NCI-H524 (cell line): ENCODE results near the gene DPP10.

ENCODE experiments used
- DNase-seq, 2 experiments: peaks; one replicate each; lab custom pipeline; 2025; lab: John Stamatoyannopoulos, UW

The DPP10 gene

GRCh38 chr2:114609203-114609602, 166.8 kb downstream of the DPP10 start:
- DNase-seq: no peak

DNA sequence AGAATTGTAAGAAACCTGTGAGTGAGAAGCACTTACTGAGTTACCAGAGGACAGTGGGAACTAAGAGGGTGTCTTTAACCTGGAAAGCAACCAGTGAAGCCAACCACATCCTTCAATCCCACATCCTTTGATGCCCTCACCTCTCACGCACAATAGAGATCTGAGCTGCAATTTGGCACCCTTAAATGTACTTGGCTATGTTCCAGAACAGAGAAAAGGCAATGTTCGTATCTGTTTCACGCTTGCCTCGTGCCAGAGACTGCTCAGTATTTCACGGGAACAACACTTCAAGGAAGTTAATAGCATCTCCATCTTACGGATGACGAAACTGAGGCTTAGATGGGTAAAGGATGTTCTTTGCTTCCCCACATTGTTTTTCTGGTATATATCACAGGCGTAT, 167.4 kb downstream of the DPP10 start:
- DNase-seq: no peak

- DNase-seq: peak in 1 of 2 experiments; percentile 32
Measured at GRCh38 chr2:114610677-114611076, 168.2 kb downstream of the DPP10 start.

DNA sequence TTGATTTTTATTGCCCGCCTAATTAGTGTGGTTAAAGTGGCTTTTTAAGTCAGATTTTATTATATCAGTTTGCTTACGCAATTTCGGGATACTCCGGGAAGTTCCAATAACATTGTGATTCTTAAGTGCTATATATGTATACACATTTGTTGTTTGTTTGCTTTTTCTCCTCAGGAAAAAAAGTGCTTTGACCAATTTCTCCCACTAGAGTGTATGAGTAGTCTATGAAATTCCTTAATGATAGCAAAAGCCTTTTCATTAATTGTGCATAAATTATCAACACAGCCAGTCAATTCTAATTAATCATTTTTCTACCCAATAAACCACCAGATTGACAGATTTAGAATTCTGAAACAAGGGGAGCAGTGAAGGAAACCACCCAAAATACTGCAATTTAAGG, 172.2 kb downstream of the DPP10 start:
- no peak for DNase-seq

- DNase-seq: no peak
Measured at GRCh38 chr2:114628481-114628880, 186.0 kb downstream of the DPP10 start.

GRCh38 chr2:114631146-114631545, 188.7 kb downstream of the DPP10 start:
- DNase-seq: no peak

DNA sequence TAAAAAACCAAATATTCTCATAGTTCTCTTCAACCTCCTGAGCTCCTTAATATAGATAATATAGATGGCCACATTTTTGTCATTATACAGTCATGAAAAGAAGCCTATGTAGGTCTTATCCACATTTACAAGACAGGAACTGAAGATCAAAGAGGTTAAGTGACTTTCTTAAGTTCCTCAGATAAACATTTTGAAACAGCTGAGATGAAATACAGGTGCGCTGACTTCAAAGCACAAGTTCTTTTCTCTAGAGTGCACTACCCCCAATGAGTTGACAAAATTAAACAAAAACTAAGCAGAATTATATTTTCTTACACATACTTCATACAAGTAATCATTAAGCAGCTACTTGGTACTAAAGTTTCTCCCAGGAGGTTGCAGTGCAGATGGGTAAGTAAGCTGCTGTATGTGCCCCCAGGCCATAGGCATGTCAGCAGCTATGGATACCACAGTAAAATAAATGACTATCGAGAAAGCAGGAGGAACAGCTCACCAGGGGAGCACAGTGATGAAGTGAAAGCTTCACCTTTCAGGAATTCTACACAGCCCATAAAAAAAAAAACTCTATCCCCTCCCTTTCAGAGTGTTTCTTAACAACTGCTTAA, 199.8 kb downstream of the DPP10 start:
- no peak for DNase-seq

DNA sequence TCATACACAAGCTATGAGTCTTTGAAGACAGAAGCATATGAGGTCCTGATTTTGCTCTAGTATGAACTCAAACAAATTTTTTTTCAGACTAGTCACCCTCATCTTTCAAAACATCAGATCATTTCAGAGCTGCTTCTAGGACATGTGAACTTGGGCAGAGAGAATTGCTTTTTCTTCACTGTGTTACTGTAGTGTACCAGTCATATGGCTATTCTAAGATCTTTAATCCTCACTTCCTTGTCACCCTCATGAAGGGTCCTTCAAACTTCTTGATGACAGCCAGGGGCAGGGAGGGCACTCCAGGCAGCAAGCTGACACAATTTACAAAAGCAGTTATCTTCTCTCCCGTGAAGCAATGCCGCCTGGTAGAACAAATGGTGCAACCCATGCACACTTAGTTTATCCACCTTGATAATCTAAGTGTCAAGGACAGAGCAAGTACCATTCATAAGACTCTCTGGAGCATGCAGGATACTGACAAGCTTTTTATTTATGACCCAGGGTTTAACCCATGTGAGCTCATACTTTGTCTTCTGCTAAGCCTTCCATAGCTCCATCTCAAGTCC, 200.6 kb downstream of the DPP10 start:
- DNase-seq: peak; percentile 23 to 77

DNA sequence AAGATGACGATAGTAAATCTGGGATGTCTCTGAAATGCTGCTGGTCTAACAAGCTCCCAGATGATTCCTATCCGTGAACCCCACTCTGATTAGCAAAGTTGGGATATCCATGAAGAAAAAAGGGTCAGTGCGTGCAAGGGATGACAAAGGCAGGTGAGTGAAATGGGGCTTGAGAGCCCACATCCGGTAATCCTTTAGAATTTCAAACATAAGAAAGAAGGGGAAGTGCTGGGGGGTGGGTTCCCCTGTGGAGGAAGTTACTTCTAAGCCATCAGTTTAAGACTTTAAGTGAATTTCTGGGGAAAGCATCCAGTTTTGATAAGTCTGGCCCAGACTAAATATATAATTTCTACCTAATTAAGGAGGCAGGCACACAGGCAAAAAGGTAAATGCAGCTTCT, 209.5 kb downstream of the DPP10 start:
- DNase-seq: no peak

DNA sequence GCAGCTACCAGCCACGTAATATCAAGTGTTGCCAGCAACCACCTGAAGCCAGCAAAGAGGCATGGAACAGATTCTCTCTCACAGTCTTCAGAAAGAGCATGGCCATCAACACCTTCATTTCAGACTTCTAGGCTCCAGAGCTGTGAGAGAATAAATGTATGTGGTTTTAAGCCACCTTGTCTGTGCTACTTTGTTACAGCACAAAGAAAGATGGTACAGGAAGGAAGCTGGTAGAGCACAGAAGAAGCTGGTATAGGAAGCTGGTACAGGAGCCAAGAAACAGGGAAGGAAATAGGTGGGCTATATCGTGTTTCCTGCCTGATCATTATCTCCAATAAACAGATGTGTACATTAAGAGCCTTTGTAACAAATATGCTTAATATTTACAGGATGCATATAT, 217.4 kb downstream of the DPP10 start:
- DNase-seq: no peak

- peak; percentile 8 to 34 for DNase-seq
Measured at GRCh38 chr2:114661971-114662939, 219.8 kb downstream of the DPP10 start.

- DNase-seq: no peak
Measured at GRCh38 chr2:114668415-114668814, 226.0 kb downstream of the DPP10 start.

DNA sequence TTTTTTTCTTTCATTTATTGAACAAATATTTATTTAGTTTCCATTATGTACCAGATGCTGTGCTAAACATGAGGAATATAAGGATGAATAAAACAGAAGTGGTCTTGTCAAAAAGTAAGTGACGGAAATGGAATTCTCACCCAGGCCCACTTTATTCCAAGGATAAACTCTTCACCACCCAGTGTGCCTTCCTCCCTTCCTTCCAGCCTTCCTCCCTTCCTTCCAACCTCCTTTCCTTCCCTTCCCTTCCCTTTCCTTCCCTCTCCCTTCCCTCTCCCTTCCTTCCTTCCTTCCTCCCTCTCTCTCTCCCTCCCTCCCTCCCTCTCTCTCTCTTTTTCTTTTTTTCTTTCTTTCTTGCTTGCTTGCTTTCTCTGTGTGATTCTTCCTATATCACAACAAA, 240.8 kb downstream of the DPP10 start:
- no peak for DNase-seq

DNA sequence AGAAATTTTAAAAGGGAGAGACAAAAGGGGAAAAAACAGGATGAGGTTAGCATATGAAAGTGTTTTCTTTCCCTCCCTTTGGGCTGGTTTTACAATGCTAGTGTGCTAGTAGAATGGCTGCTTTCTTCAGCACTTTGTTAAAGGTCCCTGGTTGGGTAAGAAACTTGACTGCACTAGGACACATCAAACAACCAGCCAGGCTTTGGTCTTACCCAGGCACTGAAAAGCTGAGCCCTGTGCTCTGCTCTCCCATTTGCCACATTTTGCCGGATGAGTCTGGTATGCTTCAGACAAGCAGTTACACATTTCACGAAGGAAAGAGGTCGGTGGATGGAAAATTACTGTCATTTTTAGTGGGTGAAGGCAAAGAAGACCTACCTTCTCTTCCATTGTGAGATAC, 242.0 kb downstream of the DPP10 start:
- no peak for DNase-seq

DNA sequence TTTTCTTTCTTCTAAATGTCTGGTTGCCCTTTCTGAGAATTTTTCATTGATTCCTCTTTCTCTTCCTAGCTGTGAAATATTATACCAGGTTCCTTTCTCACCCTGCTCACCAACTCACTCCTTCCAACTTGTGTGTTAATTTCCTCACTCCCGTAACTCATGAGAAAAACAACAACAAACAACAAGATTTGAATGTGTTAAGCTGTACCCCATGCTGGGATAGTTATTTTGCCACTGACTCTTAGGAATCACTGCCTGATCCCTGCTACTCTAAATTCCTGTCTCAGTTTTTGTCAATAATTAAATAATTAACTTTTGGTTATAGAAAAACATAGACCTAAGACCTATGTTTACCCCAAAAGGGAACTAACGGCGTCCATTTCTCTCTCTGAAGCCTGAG, 242.7 kb downstream of the DPP10 start:
- DNase-seq: no peak

- DNase-seq: no peak
Measured at GRCh38 chr2:114688241-114688640, 245.8 kb downstream of the DPP10 start.

DNA sequence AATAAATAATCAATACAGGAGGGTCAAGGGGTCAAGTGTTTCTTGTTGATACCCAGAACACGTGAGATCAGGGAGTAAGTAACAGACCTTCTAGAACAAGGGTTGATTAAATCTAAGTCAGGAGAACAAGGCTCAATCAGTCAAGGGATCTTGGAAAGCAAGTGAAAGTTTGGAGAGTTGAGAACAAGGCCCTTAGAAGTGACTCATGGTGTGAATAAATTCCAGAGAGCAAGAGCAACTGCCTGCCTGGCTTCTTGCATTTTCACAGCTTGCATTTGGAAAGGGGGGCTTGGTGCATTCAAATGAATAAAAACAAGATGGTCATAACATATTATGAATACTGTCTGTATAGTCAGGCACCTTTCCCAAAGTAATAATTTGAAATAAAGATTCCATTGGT, 256.1 kb downstream of the DPP10 start:
- no peak for DNase-seq

DNA sequence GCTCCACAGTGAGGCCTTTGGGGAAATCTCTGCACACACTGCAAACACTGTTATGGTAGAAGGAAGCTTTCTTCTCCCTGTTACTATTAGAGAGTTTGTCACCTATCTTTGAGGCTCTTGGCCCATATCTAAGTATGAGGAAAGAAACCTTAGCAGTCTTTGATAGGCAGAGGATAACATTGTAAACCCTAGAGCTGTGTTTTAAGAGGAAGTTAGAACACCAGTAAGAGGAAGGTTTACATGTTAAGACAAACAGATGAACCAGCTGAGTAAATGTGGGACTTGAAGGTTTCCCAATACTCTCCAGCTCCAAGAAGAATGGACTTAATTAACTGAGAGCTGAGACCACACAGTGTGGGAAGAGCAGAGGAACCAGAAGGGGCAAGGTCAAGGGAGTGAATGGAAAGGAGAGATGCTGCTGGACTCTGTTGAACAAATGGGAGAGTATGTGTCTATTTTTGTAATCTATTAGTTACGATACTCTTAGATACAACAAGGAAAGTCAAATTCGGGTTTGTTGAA, 257.0 kb downstream of the DPP10 start:
- no peak for DNase-seq

- no peak for DNase-seq
Measured at GRCh38 chr2:114700440-114700839, 258.0 kb downstream of the DPP10 start.

- DNase-seq: no peak
Measured at GRCh38 chr2:114709936-114710850, 267.8 kb downstream of the DPP10 start.

- no peak for DNase-seq
Measured at GRCh38 chr2:114714313-114714712, 271.9 kb downstream of the DPP10 start.

DNA sequence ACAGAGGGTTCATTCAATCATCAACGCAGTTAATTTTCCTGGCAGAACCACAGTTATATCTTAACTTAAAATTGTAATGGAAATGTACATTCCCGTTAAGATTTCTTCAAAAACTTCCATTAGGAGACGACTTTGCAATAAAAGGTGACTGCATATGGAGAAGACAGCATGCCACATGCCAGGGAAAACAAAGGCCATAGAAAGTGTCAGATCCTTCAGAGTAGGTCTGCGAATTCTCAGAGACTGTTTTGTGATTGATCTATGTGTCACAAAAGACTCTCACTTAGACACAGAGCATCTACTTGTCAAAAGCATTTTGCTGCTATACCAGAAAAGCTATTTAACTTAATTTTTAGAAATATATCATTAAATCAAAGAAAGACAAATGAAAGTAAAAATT, 274.6 kb downstream of the DPP10 start:
- no peak for DNase-seq
